Mesothelial cell of epicardium (in vitro differentiated cells): ENCODE data around the gene SZT2. TPM values are rescaled to one million over a fixed set of nuclear protein-coding genes. Genes with fewer than 3 reads are reported as not detected.

ENCODE experiments used
- DNase-seq, 2 experiments: peaks; one replicate each; pipeline ENCODE4 v3.0.0; 2021; ENCODE audit warnings: low spot score in 2 of 2; ENCODE audit not compliant: unreplicated experiment in 2 of 2
- H3K27ac Mint-ChIP-seq: 2 replicates; pipeline ENCODE4 v1.8.0; 2021; ENCODE audit warnings: mixed read lengths
- H3K27me3 Mint-ChIP-seq: 2 replicates; pipeline ENCODE4 v1.8.0; 2021; ENCODE audit warnings: low read depth, mixed read lengths
- H3K36me3 Mint-ChIP-seq: 2 replicates; pipeline ENCODE4 v1.8.0; 2021; ENCODE audit warnings: mixed read lengths
- H3K4me1 Mint-ChIP-seq: 2 replicates; pipeline ENCODE4 v1.8.0; 2021; ENCODE audit warnings: mixed read lengths
- H3K4me3 Mint-ChIP-seq: 2 replicates; pipeline ENCODE4 v1.8.0; 2021; ENCODE audit warnings: mild to moderate bottlenecking, moderate library complexity, mixed read lengths
- H3K9me3 Mint-ChIP-seq: 2 replicates; pipeline ENCODE4 v1.8.0; 2021; ENCODE audit warnings: mixed read lengths
- CTCF ChIP-seq: fragments of 200-600 bp; sonication (generic); IDR thresholded peaks from one replicate; pipeline ENCODE4 v1.5.0; 2021; ENCODE audit warnings: antibody characterized with exemption; ENCODE audit not compliant: unreplicated experiment
- total RNA-seq: library from RNA; stranded (reverse); gene quantifications from 3 replicates; pipeline ENCODE4 v1.2.1, GENCODE V29; 2021

The SZT2 gene
- total RNA-seq, 1 donor from 2014 or later = 97.4 TPM

GRCh38 chr1:43441166-43441893 is 51.6 kb downstream of the SZT2 start:
- no peak overlapping the region for H3K27ac Mint-ChIP-seq
- H3K4me1 Mint-ChIP-seq = peaks cover 12% of the 10 kb centered on the region
- H3K4me3 Mint-ChIP-seq = no peak overlapping the region
- no peaks in the 10 kb centered on the region for H3K27me3 Mint-ChIP-seq
- no peak for DNase-seq
- H3K36me3 Mint-ChIP-seq = peaks cover 30% of the 10 kb centered on the region
- H3K9me3 Mint-ChIP-seq = no peaks in the 10 kb centered on the region
- TF ChIP-seq CTCF = no peak

- Mint-ChIP-seq H3K9me3 (no peaks in the 10 kb centered on the region), H3K4me3 (no peak overlapping the region)
- DNase-seq = no peak
Observed at GRCh38 chr1:43441894-43442637, 52.4 kb downstream of the SZT2 start.

GRCh38 chr1:43442756-43443155 is 53.1 kb downstream of the SZT2 start:
- H3K27ac Mint-ChIP-seq = no peak overlapping the region
- DNase-seq = no peak
- no peak for TF ChIP-seq CTCF
- peaks cover 36% of the 10 kb centered on the region for H3K36me3 Mint-ChIP-seq
- H3K4me1 Mint-ChIP-seq = peaks cover 12% of the 10 kb centered on the region
- H3K4me3 Mint-ChIP-seq = no peak overlapping the region
- H3K9me3 Mint-ChIP-seq = no peaks in the 10 kb centered on the region
- no peaks in the 10 kb centered on the region for H3K27me3 Mint-ChIP-seq

More at GRCh38 chr1:43441894-43442637, 52.4 kb downstream of the SZT2 start:
- H3K27ac Mint-ChIP-seq = no peak overlapping the region
- no peak for TF ChIP-seq CTCF
- H3K36me3 Mint-ChIP-seq = peaks cover 36% of the 10 kb centered on the region
- no peaks in the 10 kb centered on the region for H3K27me3 Mint-ChIP-seq
- H3K4me1 Mint-ChIP-seq = peaks cover 12% of the 10 kb centered on the region

GRCh38 chr1:43443197-43443946 is 53.7 kb downstream of the SZT2 start:
- Mint-ChIP-seq H3K4me1 (peaks cover 12% of the 10 kb centered on the region), H3K9me3 (no peaks in the 10 kb centered on the region), H3K27ac (no peak overlapping the region), H3K36me3 (peaks cover 31% of the 10 kb centered on the region), H3K27me3 (no peaks in the 10 kb centered on the region), H3K4me3 (no peak overlapping the region)
- peak in 1 of 2 experiments; percentile 7 for DNase-seq
- TF ChIP-seq CTCF = no peak

- H3K27ac Mint-ChIP-seq = peak overlapping the region; percentile 21
- no peaks in the 10 kb centered on the region for H3K9me3 Mint-ChIP-seq
- peaks cover 31% of the 10 kb centered on the region for H3K36me3 Mint-ChIP-seq
- DNase-seq = no peak
- TF ChIP-seq CTCF = no peak
- peaks cover 12% of the 10 kb centered on the region for H3K4me1 Mint-ChIP-seq
- H3K27me3 Mint-ChIP-seq = no peaks in the 10 kb centered on the region
- H3K4me3 Mint-ChIP-seq = no peak overlapping the region
Observed at GRCh38 chr1:43444151-43444828, 54.6 kb downstream of the SZT2 start.
